ENCODE measurements around the gene PTPN21.

GRCh38 chr14:88551980-88552431 lies 2.8 kb downstream of the PTPN21 start:
- TF ChIP-seq EHMT2 (IDR thresholded peaks at IDR 0.05) = no peak
- TF ChIP-seq NCOR1 (IDR thresholded peaks at IDR 0.05) = no peak
- no peak for TF ChIP-seq THRAP3 (IDR thresholded peaks at IDR 0.05; ENCODE audit: borderline replicate concordance)
- TF ChIP-seq EZH2 (IDR thresholded peaks at IDR 0.05; ENCODE audit: borderline replicate concordance, low read depth, low read length) = no peak
- TF ChIP-seq CTCF (IDR thresholded peaks at IDR 0.05 in 2 of 3, conservative IDR thresholded peaks at IDR 0.05 in 1 of 3; ENCODE audit: insufficient read depth in 2 of 3, low read depth in 1 of 3, low read length in 3 of 3) = no peak
- no peak for TF ChIP-seq CAMTA2 (CRISPR knock-in tag; conservative IDR thresholded peaks at IDR 0.05)
